ENCODE results near the gene TXNRD2.
A peak's percentile ranks its signal among the peaks of the same experiment; 100 is the strongest.

TXNRD2 gene

GRCh38 chr22:19854778-19855503, 86.7 kb downstream of the TXNRD2 start, which contains the start of the genes GNB1L and RTL10:
TSS of gene GNB1L (minus strand) at chr22:19854874. CDS start at chr22:19821355, 33,519 bp downstream.
TSS of gene RTL10 (minus strand) at chr22:19854874. CDS start at chr22:19852261, 2,613 bp downstream.
- peak; percentile 93 for DNase-seq

DNA sequence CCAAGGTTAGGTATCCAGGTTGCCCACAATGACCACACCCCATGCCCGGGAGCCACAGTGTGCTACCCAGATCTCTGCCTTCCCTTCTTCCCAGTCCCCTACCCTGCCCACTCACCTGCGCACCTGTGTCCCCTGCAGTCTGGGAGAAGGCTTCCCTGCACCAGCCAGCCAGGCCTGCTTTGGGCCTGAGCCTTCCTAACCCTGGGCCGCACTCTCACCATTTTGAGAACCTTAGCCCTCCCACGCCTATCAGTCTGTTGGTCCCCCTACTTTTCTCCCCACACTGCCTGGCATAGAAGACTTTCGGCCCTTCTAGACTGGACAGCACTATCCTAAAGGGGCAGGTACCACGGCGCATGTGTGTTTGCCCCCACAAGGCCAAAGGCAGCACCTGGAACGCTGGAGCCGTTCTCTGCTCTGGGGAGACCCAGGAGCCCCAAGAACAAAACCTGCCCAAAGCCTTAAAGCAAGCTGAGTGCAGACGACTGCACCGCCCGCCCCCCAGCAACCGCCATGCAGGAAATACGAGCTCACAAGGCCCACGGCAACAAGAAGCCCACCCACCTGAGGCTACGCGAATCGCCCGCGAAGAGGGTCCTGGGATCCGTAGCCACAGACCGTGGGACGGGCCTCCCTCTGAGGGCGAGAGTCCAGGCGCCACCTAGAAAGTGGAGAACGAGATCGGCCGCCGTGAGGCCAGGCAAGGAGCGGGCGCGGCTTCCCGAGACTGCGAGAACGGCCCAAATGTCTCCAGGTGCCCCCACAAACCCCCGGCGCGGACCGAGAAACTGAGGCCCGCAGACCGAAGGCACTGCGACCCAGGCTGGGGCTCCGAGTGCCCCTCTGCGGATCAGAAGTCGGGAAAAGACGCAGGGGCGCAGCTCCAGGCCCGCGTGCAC, 87.5 kb downstream of the TXNRD2 start:
- DNase-seq: peak; percentile 23

GRCh38 chr22:19853058-19853878, 88.3 kb downstream of the TXNRD2 start:
- DNase-seq: no peak

GRCh38 chr22:19852177-19852781, 89.3 kb downstream of the TXNRD2 start:
- DNase-seq: no peak

DNA sequence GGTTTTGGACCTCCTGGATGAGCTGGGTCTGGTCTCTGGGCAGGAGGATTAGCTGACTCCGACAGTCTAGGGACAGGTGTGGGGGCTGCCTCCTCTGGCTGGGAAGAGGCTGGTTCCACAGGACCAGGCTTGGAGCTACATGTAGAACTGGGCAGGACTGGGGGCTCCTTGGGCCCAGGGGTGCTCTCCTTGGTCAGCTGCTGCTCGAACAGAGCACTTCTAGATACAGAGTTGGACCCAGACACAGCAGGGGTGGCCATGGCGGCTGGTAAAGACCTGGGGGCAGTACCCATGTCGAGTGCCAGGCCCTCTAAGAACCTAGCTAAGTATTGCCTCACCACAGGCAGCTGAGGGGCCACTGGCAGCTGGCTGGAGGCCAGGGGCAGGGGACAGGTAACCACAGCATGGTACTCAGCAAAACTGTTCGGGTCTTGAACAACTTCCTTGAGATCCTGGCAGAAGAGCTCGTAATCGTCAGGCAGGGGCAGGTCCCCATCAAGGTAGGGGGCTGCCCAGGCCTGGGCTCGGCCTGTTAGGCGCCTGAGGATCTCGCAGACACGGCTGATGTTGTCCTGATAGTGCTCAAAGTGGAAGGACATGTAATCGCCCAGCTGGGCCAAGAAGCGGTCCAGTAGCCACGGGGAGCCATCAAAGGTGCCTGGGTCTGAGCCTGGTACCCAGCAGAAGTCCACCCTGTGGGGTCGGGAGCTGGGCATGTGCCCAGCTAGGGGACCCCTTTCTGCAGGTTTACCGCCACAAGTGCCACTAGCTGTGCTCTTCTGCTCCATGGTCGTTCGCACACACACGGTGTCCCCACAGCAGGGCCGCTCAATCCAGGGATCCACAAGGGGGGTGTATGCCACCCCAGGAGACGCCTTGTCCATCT, 90.1 kb downstream of the TXNRD2 start:
- DNase-seq: no peak

DNA sequence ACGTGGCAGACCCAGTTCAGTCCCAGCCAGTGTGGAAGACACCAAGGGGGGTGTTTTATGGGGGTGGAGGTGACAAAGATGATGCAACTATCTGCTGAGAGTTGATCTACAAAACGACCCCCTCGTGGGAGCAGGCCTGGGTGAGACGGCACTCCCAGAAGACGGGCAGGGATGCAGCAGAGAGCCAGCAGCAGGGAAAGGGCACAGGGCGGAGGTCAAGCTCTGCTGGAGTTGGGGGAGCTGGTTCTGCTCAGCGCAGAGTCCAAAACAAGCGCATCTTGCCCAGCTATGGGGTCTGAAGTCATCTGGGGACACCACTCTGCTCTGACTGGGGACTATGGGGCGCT, 90.9 kb downstream of the TXNRD2 start:
- DNase-seq: no peak

DNA sequence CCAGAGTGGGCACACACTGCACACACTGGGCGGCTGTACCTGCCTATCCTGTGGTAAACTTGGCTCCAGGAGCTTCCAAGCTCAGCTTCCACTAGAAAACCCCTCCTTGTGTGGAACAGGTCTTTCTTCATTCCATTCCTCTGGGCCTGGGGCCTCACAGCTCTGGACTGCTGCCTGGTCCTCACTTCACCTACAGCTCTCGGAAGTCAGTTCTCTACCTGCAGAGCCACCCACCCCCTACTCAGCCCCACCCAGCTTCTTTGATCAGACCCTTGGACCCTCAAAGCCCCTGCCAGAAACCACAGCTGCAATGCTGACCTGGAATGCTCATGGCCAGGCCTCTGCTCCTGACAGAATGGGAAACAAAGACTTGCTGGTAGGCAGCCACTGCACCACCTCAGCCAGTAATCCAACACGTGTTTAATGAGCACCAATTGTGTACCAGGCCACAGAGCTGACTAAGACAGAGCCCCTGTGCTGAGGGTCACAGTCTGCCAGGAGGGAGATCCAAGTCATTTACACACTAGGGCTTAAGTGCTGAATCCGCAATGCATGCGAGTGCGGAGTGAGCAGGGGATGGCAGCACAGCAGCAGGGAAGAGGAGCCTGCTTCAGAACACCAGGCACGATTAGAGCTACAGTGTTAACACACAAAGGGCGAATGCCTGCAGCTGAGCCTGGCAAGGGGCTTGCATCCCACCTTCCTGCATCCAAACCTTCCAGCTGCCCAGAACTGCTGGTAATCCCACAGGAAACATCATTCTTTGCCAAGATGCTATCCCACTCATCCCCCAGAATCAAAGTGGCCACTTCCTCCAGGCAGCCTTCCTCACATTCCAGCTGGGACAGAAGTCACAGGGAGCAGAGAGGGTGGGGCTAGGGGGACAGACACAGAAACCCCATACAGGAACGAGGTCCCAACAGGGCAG, 91.5 kb downstream of the TXNRD2 start:
- no peak for DNase-seq

DNA sequence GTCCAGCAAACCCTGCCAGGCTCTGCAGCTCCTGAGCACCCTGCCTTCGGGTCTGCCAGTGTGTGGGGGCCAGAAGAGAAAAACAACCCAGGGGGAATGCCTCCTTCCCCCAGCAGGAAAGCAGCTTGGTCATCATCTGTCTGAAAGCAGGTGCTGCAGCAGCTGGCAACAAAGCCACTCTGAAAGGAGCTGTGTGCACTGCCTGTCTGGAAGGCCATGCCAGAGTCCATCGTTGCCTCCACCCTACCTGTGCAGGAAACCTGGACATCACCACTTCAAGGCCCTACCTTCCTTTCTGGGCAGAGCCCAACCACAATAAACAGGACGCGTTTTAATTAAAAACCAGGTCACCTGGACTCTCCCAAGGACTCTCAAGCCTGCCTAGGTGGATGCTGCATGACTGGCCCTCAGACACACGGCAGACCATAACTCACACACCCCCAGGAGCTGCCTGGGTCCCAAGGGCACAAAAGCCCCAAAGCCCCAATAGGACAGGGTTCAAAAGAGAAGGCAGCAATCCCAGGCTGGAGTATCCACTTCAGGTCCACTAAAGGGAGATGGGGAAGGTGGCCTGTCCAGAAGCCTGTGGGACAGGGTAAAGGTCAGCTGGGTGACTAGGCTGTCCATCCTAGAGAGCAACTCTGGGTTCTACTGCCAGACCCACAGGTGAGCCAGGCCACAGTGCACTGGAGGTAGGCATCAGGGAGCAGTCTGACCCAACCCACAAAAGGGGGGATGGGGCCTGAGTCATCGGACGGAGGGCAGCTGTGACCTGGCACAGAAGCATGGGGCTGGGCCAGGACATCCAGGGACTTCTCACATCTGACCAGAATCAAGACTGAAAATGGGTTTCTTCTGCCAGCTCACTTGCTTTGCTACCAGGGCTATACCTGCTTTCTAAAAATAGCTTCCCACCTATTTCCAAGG, 93.1 kb downstream of the TXNRD2 start:
- DNase-seq: no peak

DNA sequence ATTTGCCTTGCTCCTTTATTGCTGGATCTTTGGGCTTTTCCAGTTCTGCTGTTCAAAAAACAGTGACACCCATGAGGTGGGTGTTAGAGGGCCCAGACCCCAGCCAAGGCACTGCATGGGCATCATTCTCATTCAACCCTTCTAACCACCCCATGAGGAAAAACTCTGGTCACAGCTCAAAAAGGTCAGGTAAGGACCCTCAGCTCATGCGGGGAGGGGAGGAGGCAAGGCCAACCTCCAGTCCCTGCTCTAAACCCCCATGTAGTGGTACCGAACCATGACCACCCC, 94.3 kb downstream of the TXNRD2 start:
- no peak for DNase-seq

GRCh38 chr22:19846620-19847344, 94.8 kb downstream of the TXNRD2 start:
- DNase-seq: no peak

DNA sequence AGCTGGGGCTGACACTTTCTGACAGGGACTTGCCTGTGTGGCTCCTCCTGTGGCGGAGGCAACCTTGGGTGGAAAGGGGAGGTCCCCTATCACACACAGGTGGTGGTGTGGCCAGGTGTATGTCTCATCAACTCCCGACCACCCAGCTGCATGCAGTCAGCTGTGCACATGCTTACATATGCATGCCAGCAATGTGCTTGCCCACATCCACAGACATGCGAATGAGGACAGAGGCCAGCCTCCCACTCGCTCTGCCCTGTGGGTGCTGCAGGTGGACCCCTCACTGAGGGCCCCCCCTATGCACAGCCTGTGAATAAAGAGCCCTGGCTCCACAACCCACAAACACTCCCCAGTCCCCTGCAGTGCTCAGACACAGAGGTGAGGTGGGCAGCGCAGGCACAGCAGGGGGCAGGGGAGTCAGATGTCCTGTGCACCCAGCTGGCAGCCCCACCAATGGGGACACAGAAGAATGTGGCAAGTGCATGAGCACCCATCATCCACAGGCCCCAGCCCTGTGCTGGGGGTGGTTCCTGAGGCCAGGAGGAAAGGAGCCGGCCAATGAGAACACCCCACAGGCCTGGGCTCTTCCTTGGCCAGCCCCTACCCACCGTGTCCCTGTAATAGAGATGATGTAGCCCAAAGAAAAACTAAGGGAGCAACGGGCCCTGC, 96.4 kb downstream of the TXNRD2 start:
- no peak for DNase-seq

- DNase-seq: no peak
These were observed 97.1 kb downstream of the TXNRD2 start for GRCh38 chr22:19844377-19845053.

- no peak for DNase-seq
These were observed 97.7 kb downstream of the TXNRD2 start for GRCh38 chr22:19843857-19844376.

- DNase-seq: no peak
These were observed 98.3 kb downstream of the TXNRD2 start for GRCh38 chr22:19843107-19843856.

DNA sequence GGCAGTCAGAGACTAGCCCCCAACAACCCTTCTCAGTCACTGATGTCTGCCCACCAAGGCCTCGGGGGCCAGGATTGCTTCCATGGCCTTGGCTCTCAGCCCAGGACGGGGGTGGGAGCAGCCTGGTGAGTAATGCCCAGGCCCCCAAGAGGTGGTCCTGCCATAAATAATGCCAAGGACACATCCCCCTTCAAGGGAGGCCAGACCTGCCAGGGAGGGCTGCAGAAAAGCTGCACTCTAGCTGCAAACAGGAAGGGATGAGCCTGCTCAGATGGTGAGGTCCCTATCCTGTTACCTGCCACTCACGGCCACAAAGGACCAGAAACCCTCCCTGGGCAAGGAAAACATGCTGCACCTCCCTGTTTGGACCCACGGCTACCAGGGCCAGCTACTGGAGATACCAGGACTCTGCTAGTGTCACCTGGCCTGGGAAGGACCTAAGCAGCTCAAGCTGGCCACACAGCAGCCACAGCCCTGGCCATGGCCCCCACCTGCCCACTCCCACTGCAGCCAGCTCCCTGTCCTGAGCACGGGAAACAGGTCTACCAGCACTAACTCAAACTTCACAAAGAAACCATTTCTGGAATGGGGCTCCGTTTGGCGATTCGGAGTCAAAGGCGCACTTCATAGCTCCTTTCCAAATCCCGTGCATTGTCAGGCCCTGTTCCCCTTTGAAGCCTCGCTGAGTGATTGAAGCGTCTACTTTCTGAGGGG, 99.1 kb downstream of the TXNRD2 start:
- no peak for DNase-seq

Measured in stimulated activated naive CD4-positive, alpha-beta T cell treated with Interleukin-2 at 50 U/mL for 16 hours (primary cell).